ENCODE measurements around the gene PBRM1.

The PBRM1 gene

DNA sequence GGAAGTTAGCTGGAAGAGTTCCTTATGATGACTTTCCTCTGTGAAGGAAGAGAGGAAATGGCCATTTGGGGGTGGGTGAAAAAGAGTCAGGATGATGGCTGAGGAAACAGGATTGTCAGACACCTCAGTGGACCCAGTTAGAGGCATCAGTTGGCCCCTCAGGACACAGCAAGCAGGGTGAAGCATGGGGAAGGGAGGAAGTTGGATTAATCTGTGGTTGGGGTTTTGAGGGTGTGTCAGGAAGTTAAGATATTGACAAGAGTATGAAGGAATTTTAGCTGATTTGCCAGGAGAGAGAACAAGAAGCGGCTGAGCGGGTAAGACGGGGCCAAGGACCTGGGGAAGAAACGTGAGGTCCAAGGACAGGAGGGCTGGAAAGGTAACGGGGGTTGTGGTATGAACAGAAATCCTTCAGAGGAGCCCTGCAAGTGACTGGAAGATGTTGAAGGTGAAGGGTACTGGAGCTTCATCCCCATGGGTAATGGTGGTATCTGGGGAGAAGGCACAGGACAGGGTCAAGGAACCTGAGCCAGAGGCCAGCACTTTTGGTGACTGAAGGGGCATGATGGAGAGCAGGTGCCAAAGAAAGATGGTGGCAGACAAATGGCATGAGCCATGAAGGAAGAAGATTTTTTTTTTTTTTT, 146.6 kb downstream of the PBRM1 start:
- ATAC-seq (replicated peaks) (no peak), DNase-seq (no peak)
- H3K4me1 Mint-ChIP-seq (ENCODE audit: low read depth in 2 of 2): peaks cover 33 to 43% of the 10 kb centered on the region in 2 donors
- H3K27me3 Mint-ChIP-seq: no peaks in the 10 kb centered on the region
- peaks cover 29% of the 10 kb centered on the region for H3K36me3 Mint-ChIP-seq (ENCODE audit: insufficient read depth)
- peak overlapping the region; percentile 77 to 94 for H3K27ac Mint-ChIP-seq
- peak overlapping the region; percentile 15 to 26 for H3K4me3 Mint-ChIP-seq
- no peaks in the 10 kb centered on the region for H3K9me3 Mint-ChIP-seq

DNA sequence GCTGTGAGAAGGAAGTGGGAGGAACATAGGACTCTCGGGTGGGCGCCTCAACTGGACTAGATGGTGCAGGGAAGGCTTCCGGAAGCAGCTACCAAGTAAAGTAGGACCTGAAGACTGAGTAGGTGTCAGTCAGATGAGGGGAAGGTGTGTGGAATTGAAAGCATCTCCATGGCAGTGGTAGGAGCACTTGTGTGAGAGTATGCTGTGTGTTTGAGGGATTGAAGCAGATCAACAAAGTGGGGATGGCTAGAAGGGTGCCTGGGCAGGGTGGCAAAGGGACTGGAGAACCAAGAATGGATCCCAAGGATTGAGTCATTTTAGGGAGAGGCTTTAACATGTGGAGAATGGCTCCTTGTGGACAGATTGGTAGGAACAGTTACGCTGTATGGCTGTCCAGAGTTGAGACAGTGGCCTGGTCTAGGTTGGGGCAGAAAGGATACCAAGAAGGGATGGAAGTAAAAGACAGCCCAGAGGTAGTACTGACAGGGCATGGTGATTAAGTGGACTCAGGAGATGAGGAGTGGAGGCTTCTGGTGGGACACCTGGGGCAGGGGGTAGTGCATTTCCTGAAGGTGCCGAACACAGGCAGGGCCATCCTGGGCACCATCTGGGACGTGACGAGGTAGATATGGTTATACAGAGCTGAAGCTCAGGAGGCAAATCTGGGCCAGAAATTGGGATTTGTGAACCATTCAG, 147.8 kb downstream of the PBRM1 start:
- DNase-seq (no peak), ATAC-seq (replicated peaks) (no peak)
- peaks cover 33 to 43% of the 10 kb centered on the region in 2 donors for H3K4me1 Mint-ChIP-seq (ENCODE audit: low read depth in 2 of 2)
- H3K36me3 Mint-ChIP-seq (ENCODE audit: insufficient read depth): peaks cover 30% of the 10 kb centered on the region
- peak overlapping the region; percentile 94 to 99 for H3K27ac Mint-ChIP-seq
- peak overlapping the region; percentile 93 to 99 for H3K4me3 Mint-ChIP-seq
- H3K9me3 Mint-ChIP-seq: no peaks in the 10 kb centered on the region
- no peaks in the 10 kb centered on the region for H3K27me3 Mint-ChIP-seq

DNA sequence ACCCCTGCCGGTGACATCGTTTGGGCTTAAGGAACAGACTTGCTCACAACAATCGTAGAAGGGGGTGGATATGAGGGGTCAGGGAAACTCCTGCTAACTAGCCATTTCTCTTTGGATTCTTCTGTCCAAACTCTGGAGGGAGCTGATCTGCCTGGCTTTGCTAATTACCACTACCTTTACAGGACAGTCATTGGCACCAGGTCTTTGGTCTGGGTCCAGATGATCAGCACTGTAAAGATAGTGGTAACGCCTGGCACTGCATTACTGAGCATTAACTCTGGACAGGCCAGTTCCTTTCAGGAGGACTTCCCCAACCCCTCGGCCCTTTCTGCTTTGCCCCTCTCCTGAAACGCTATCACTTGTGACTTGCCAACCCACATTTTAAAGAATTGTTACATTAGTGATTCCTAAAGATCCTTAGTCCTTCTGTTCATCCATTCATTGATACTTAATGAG, 148.5 kb downstream of the PBRM1 start:
- DNase-seq (no peak), ATAC-seq (replicated peaks) (no peak)
- H3K4me1 Mint-ChIP-seq (ENCODE audit: low read depth in 2 of 2): peaks cover 33 to 48% of the 10 kb centered on the region in 2 donors
- peak overlapping the region; percentile 93 to 99 for H3K4me3 Mint-ChIP-seq
- no peaks in the 10 kb centered on the region for H3K27me3 Mint-ChIP-seq
- H3K27ac Mint-ChIP-seq: peak overlapping the region; percentile 94 to 99
- peaks cover 35% of the 10 kb centered on the region for H3K36me3 Mint-ChIP-seq (ENCODE audit: insufficient read depth)
- no peaks in the 10 kb centered on the region for H3K9me3 Mint-ChIP-seq

DNA sequence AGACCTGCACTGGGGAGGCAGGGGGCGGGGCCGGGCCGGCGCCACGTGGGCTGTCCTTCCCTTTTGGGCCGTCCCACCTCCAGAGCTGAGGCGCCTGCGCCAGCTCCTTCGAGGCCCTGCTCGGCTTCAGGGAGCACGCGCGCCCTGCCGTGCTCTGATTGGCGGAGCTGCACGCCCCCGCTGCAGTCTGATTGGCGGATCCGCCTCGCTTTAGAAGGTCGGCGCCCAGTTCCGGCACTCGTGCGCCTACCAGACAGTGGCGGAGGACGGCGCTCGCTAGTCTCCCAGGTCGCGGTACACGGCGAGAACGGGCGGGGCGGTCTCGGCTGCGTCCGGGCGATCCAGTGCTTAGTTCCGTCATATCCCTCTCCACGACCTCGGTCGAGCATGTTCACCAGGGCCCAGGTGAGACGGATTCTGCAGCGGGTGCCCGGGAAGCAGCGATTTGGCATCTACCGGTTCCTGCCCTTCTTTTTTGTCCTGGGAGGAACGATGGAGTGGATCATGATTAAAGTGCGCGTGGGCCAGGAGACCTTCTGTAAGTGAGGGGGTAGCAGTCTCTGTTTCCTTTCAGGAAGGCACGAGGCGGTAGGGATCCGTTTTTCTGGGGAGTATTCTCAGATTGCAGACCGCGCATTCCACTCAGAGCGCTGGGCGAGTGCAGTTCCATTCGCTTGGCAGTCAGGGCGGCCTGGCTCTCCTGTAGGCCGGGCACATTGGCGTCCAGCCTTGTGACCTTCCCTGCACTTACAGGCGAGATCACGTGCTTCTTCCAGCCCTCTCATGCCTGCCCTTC, 149.1 kb downstream of the PBRM1 start, which contains the start of gene UQCC5:
TSS of gene UQCC5 (plus strand) at position 237 of the 796 bp plus-strand sequence. CDS start at position 388, 151 bp downstream.
- peak; percentile 88 for ATAC-seq (replicated peaks)
- DNase-seq: peak; percentile 93 to 96 (median 94)
- Mint-ChIP-seq H3K4me1 (ENCODE audit: low read depth in 2 of 2) (peaks cover 33 to 49% of the 10 kb centered on the region in 2 donors), H3K27ac (peak within 1 kb of the TSS; percentile 94 to 99), H3K36me3 (ENCODE audit: insufficient read depth) (peaks cover 39% of the 10 kb centered on the region), H3K4me3 (peak within 1 kb of the TSS; percentile 93 to 99), H3K9me3 (no peaks in the 10 kb centered on the region), H3K27me3 (no peaks in the 10 kb centered on the region)

DNA sequence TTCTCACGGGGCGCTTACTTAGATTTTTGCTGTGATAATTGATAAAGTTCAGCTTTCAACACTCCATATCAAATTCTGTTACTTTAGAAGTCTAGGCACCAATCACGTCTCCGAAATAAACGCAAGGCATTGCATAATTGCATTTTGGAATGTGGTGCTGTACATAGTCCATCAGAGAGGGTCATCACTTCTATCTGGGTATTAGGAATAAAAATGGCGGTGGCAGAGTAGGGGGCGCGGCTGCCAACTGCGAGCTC, 149.7 kb downstream of the PBRM1 start:
- Mint-ChIP-seq H3K4me1 (ENCODE audit: low read depth in 2 of 2) (peaks cover 33 to 49% of the 10 kb centered on the region in 2 donors), H3K36me3 (ENCODE audit: insufficient read depth) (peaks cover 36% of the 10 kb centered on the region), H3K9me3 (no peaks in the 10 kb centered on the region), H3K4me3 (peak overlapping the region; percentile 93 to 99), H3K27me3 (no peaks in the 10 kb centered on the region), H3K27ac (peak overlapping the region; percentile 94 to 99)
- DNase-seq (no peak), ATAC-seq (replicated peaks) (no peak)

DNA sequence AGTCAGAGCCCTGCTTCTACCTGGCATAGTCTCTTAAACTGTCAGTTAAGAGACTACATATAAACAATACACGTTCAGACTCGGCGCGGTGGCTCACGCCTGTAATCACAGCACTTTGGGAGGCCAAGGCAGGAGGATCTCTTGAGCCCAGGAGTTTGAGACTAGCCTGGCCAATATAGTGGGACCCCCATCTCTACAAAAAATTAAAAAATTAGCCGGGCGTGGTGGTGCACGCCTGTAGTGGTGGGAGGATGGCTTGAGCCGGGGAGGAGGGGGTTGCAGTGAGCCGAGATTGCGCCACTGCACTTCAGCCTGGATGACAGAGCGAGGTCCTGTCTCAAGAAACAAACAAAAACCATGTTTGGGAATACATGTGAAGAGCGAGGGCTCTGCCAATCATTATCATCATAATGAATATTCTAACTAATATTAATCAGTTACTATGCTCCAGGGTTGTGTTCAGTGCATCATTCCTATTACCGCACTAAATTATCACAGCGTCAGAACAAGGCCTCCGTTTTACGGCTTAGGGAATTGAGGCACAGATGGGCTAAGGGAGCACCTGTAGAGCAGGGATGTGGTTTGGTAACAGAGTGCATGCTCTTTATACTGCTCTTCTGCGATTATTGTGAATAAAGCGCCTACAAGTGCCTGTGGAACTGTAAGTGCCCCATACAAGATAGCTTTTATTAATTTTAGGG, 150.2 kb downstream of the PBRM1 start:
- Mint-ChIP-seq H3K27ac (peak overlapping the region; percentile 94 to 99), H3K27me3 (no peaks in the 10 kb centered on the region), H3K4me3 (peak overlapping the region; percentile 93 to 99), H3K9me3 (no peaks in the 10 kb centered on the region), H3K4me1 (ENCODE audit: low read depth in 2 of 2) (peaks cover 33 to 49% of the 10 kb centered on the region in 2 donors), H3K36me3 (ENCODE audit: insufficient read depth) (peaks cover 31% of the 10 kb centered on the region)
- ATAC-seq (replicated peaks) (no peak), DNase-seq (no peak)

DNA sequence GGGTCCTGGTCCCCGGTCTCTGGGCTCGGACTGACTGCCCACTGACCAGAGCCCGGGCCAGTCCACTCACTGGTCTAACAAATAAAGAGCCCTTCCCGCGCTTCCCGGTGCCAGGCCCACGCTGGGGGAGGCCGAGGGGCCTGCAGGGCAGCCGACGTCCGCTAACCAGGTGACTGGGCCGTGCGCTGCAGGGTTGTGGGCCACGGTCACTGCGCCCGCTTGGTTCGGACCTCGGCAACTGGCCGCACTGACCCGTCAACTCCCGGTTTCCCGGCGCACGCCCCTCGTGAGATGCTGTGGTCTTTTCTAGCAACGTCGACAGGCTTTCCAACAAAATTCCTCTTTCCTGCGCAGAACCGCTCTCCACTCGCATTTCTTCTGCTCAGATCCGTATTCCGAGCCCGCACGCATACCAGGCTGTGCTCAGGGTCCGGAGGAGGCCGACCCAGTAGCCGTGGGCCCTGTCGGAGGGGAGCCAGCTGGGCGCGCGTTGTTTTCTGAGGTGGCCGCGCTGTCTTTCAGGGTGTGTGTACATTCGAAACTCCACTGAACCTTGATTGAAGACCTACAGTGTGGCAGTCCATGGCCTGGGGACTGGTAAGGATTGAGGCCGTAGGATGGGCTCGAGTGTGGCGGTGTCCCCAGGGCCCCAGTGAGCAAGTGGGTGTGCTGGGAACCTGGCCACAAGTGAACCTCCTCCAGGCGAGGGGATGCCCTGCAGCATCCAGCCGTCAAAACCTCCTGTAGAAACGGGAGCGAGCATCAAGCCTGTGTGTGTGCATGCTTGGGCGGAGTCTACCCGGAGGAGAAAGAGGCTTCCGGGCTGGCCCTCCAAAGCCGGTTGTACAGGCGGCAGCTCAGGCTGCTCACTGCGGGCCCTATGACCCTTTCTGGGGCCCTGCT, 151.2 kb downstream of the PBRM1 start:
- Mint-ChIP-seq H3K4me3 (peak overlapping the region; percentile 70 to 93), H3K4me1 (ENCODE audit: low read depth in 2 of 2) (peaks cover 29 to 48% of the 10 kb centered on the region in 2 donors), H3K9me3 (no peaks in the 10 kb centered on the region), H3K27ac (peak overlapping the region in 1 of 2 donors; percentile 81), H3K36me3 (ENCODE audit: insufficient read depth) (peaks cover 30% of the 10 kb centered on the region), H3K27me3 (no peaks in the 10 kb centered on the region)
- no peak for ATAC-seq (replicated peaks)
- DNase-seq: no peak

DNA sequence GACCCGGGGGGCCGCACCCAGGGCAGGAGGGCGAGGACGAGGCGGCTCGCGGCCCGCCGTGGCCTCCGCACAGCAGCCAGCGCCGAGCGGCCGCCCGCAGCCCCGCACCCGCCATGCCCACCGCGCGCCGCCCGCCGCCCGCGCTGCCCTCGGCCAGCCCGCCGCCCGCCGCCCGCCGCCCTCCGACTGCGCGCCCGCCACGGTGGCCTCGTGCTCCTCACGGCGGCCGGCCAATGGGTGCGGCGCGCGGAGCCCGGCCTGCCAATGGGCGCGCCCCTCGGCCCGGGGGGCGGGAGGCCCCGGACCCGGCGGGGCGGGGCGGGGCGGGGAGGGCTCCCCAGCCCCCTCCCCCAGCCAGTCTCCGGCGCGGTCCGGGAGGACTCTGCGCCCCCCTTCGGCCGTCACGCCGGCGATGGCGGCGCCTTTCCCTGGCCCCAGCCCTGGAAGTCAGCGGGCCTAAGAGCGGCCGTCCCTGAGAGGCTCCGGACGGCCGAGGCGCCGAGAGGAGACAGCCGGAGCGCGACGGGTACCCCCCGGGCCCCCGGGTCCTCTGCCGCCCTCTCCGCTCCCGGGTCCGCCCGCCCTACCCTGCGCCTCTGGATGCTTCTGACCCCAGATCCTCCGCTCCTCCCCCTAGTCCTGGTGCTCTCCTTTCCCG, 152.0 kb downstream of the PBRM1 start, which contains the start of gene NT5DC2:
TSS of gene NT5DC2 (minus strand) at position 235 of the 658 bp plus-strand sequence. CDS start at position 115, 120 bp downstream.
- no peaks in the 10 kb centered on the region for H3K9me3 Mint-ChIP-seq
- no peaks in the 10 kb centered on the region for H3K27me3 Mint-ChIP-seq
- peaks cover 23% of the 10 kb centered on the region for H3K36me3 Mint-ChIP-seq (ENCODE audit: insufficient read depth)
- peak within 1 kb of the TSS; percentile 62 to 91 for H3K27ac Mint-ChIP-seq
- ATAC-seq (replicated peaks): peak; percentile 28
- H3K4me3 Mint-ChIP-seq: peak within 1 kb of the TSS; percentile 74 to 93
- peaks cover 22 to 41% of the 10 kb centered on the region in 2 donors for H3K4me1 Mint-ChIP-seq (ENCODE audit: low read depth in 2 of 2)
- DNase-seq: peak in 2 of 3 experiments; percentile 31 to 52

DNA sequence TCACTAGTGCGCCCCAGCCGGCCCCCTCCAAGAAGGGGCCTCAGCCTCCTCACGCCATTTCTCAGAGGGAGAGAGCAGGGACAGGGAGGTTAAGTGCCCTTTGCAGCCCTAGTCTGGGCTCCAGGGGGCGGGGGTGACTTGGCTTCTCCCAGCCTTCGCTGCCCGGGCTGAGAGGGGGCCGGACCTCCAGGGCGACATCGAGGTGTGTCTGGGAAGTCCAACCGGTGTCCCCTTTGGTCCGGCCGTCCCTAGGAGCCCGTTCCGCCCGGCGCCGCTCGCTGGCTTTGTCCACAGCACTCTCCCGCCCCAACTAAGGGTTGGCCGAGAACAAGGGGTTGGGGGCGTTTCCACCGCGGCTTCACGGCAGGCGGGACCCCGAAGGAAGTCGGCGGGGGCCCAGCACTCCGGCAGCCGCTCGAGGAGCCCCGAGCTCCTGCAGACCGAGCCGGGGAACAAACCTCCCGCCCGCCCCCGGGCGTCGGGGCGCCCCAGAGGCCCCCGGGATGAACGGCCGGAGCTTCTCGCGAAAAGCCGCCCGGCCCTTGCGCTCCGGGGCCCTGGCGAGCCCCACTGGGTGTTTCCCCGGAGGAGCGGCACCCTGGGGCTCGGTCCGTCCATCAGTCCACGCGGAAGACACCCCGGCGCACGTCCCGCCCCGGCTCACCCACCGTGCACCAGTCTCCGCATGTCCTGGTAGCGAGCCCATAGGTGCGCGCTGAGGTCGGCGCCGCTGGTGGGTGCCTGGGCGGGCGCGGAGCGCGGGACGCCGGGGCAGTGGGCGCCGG, 152.7 kb downstream of the PBRM1 start:
- peak in 1 of 3 experiments; percentile 21 for DNase-seq
- peaks cover 18 to 36% of the 10 kb centered on the region in 2 donors for H3K4me1 Mint-ChIP-seq (ENCODE audit: low read depth in 2 of 2)
- H3K9me3 Mint-ChIP-seq: no peaks in the 10 kb centered on the region
- no peak for ATAC-seq (replicated peaks)
- H3K27me3 Mint-ChIP-seq: no peaks in the 10 kb centered on the region
- H3K36me3 Mint-ChIP-seq (ENCODE audit: insufficient read depth): peaks cover 22% of the 10 kb centered on the region
- peak overlapping the region; percentile 74 to 86 for H3K4me3 Mint-ChIP-seq
- peak overlapping the region; percentile 62 to 91 for H3K27ac Mint-ChIP-seq

DNA sequence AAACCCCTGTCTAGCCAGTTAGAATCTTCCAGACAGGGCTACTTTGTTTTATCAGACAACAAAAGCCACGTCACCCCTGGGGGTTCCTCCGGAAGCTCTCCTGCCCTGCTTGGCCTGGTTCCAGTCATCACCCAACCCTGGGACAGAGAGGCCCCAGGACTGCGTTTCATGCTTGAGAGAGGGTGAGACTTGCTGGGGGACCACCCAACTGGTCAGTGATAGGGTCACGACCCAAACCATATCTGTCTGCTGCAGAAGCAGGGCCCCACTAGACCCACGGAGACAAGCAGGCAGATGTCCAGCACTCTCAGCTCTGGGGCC, 153.2 kb downstream of the PBRM1 start:
- H3K27me3 Mint-ChIP-seq: no peaks in the 10 kb centered on the region
- H3K4me3 Mint-ChIP-seq: peak overlapping the region; percentile 74 to 86
- H3K4me1 Mint-ChIP-seq (ENCODE audit: low read depth in 2 of 2): peaks cover 12 to 30% of the 10 kb centered on the region in 2 donors
- peak; percentile 4 for ATAC-seq (replicated peaks)
- no peaks in the 10 kb centered on the region for H3K9me3 Mint-ChIP-seq
- H3K36me3 Mint-ChIP-seq (ENCODE audit: insufficient read depth): peaks cover 26% of the 10 kb centered on the region
- H3K27ac Mint-ChIP-seq: peak overlapping the region; percentile 62 to 91
- DNase-seq: peak in 2 of 3 experiments; percentile 45 to 48

DNA sequence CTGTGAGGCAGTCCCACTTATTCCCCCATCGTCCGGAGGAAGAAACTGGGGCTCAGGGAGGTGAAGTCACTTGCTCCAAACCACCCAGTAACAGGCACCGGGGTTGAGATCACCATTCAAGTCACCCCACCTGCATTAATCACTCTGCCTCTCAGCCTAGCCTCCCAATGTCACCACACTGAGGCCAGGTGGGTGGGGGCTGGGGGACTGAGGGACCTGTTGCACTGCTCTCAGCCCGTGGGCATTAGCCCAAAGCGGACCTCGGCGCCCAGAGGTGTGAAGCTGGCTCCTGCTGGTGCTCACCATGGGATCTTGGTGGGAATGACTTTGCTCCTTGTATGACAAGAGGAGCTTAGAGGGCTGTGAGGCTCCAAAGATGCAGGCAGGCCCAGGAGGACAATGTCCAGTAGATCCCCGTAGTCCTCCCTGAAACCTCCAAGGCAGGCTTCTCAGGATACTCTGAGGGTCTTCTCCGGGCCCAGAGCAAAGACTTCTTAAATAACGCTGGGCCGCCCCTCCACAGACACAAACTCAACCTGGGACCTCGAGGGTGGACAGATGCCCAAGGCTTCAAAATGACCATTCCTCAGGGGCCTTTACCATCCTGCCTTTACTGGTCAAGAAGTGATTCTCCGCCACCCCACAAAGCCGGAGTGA, 153.7 kb downstream of the PBRM1 start:
- ATAC-seq (replicated peaks): no peak
- no peaks in the 10 kb centered on the region for H3K9me3 Mint-ChIP-seq
- H3K4me3 Mint-ChIP-seq: peak overlapping the region; percentile 74 to 86
- DNase-seq: no peak
- peaks cover 9 to 25% of the 10 kb centered on the region in 2 donors for H3K4me1 Mint-ChIP-seq (ENCODE audit: low read depth in 2 of 2)
- H3K27ac Mint-ChIP-seq: peak overlapping the region in 1 of 2 donors; percentile 91
- H3K36me3 Mint-ChIP-seq (ENCODE audit: insufficient read depth): peaks cover 28% of the 10 kb centered on the region
- no peaks in the 10 kb centered on the region for H3K27me3 Mint-ChIP-seq

Data from effector memory CD8-positive, alpha-beta T cell (primary cell).